Tongue (tissue), 3 donors: ENCODE measurements around the gene ZBTB6. TPM values are rescaled to one million over a fixed set of nuclear protein-coding genes. Genes with fewer than 3 reads are reported as not detected.
"Not testable (repeated sequence)": the region's sequence is repeated elsewhere in the genome, so short reads cannot be mapped to it uniquely, and the experiment has no call there.

ENCODE experiments used
- DNase-seq: peaks from one replicate; pipeline ENCODE4 v3.0.0-alpha.2; 2015
- small RNA-seq: library from RNA; depleted of rRNA; stranded (forward); fragments of <200 nt; gene quantifications from one replicate; pipeline ENCODE3, GENCODE V24; 2014; ENCODE audit warnings: low replicate concordance
- total RNA-seq: library from RNA; depleted of rRNA; stranded (reverse); fragments of >200 nt; gene quantifications from one replicate; pipeline ENCODE4 v1.2.3, GENCODE V29; 2014

The ZBTB6 gene
- total RNA-seq, 1 donor from 2014 or later = 19.2 TPM

- DNase-seq = no peak
Measured at GRCh38 chr9:122923947-122924346, 10.8 kb upstream of the ZBTB6 start.

GRCh38 chr9:122922713-122923112, 9.6 kb upstream of the ZBTB6 start:
- DNase-seq = no peak

DNA sequence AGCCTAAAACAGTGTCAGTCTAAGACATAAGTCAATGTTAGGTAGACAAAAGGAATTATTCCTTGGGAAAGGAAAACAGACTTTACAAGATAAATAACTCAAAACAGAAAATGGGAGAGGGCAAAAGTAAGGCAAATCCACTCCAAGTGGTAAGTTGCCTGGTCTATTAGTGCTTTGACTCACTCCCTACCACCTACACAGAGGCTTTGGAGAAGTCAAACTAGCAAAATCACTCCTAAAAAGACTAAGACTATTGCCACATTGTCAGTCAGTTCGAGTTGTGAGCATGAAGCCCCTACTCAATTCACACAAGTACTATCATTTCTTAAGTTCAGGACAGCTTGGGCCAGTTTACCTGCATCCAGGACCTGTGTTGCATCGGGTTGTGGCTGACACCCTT, 5.2 kb upstream of the ZBTB6 start:
- DNase-seq = no peak

DNA sequence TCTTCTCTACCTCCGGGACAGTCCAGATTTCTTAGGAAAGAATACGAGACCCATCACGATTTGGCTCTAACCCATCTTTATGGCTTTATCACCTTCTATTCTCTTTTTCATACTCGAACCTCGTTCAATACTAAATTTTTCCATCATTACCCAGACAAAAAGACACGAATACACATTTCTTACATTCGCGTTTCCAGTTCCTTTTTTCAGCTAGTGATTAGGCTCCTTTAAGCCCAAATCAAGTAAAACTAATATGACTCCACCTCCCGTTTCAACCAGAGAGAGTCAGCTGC, 506 bp downstream of the ZBTB6 start:
- DNase-seq = no peak

DNA sequence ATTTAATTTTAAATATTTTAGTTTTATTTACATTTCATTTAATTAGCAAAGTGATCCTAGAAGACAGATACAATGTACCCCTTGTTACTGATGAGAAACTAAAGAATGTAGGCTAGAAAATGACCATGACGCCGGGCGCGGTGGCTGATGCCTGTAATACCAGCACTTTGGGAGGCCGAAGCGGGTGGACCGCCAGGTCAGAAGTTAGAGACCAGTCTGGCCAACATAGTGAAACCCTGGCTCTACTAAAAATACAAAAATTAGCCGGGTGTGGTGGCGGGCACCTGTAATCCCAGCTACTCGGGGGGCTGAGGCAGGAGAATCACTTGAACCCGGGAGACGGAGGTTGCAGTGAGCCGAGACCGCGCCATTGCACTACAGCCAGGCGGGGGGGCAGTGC, 7.0 kb downstream of the ZBTB6 start:
- DNase-seq = not testable (repeated sequence)

DNA sequence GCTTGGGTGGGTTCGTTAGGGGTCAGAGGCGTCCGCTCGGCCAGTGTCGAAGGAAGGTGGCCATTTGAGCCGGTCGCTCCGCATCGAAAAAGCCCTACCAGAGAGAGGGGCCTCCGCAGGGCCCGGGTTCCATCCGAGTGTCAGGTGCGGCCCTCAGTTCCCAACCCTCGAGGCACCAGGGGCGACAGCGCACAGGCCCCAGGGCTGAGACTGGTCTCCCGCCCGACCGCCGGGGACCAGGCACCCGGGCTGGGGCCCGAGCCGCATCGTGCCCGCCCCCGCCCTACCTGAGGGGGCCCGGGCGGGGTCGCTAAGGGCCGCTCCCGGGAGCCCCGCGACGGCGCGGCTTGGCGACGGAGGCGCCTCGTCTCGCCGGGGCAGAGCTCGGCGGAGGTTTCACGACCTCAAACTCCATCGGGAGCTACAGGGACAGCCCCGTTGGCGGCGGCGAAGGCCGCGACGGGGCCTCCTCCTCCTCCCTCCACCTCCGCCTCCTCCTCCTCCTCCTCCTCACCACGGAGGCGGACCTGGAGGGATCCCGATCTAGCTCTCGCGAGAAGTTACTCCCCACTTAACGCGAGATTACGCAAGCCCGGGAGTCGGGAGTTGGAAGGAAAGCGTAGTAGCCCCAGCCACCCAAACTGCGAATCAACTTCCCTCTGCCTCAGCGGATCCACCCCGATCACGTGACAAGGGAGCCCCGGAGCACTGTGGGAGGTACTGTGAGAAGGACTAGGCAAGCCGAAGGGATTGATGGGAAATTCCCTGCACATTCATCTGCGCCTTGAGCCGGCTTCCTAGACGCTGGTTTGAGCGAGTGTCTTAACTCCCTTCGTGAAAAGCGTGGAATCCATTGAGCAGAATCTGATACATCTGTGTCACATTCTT, 8.1 kb downstream of the ZBTB6 start, which contains the start of gene RC3H2:
Gene RC3H2 (minus strand): TSS at position 537 of the 888 bp plus-strand sequence. CDS start 7,850 bp downstream, outside the sequence.
- peak; percentile 100 for DNase-seq

- DNase-seq = no peak
Measured at GRCh38 chr9:122904466-122904822, 8.7 kb downstream of the ZBTB6 start.

DNA sequence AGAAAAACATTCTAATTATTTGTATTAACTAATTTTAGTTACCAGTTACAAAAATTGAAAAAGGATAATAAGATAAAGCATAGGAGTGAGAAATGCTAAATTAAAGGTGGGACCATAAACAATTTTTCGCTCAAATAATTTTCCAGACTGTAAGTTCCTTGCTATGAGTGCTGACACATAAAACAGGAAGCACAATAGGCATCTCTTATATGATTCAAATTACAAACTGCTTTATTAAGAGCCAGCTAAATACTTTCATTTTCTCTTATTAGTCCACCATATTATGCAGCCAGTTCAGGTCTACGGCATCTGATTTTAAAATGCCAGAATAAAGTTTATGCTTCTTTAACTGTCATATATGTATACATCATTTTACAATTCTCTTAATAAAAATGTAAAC, 12.3 kb downstream of the ZBTB6 start:
- DNase-seq = no peak

- DNase-seq = no peak
Measured at GRCh38 chr9:122897969-122898368, 15.2 kb downstream of the ZBTB6 start.

DNA sequence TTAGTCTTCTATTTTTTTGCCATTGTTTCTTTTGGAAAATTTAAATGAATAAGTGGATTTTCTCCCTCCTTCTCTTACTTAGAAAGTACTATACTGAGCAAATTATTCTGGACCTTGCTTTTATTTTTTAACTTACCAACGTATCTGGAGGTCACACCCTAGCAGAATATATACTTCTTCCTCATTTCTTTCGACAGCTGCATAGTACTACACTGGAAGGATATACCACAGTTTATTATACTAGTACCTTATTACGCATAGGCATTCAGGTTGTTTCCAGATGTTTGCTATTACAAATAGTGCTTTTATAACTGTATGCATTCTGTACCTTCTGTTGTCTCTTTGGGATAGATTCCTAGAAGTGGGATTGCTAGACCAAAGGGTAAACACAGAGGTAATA, 24.6 kb downstream of the ZBTB6 start:
- no peak for DNase-seq

DNA sequence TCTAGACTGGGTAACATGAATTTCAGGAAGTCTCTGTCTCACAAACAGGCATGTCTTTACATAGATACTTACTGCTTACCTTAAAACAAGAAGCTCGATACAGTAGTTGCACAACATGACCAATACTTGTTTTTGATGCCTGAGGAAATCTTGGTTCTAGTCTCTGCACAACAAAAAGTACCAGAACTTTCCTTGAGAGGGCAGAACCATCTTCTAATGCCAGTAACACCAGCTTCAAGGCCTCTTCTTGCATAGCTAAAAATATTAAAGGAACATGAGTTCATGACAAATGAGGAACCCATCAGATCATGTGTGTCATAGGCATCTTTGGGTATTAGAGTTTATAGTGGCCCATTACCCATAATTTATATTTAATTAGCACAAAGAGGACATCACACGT, 30.0 kb downstream of the ZBTB6 start:
- no peak for DNase-seq

DNA sequence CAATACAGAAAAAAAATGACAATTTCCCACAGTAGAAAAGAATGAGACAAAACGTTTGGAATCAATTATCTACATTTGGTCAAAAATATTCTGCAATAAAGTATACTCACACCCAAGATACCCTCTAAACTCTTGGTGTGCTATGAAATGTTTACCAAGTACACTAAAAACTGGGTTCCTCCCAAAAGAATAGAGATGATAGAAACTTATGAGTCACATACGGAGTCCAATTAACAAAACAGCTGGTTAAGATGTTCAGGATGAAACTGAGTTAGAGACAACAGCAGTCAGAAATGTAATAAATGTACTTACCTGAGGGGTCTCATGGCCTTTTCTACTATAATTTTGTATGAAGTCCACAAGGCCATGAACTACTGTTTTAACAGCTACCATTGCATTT, 33.7 kb downstream of the ZBTB6 start:
- DNase-seq = no peak

- DNase-seq = no peak
Measured at GRCh38 chr9:122875523-122875922, 37.6 kb downstream of the ZBTB6 start.

- not testable (repeated sequence) for DNase-seq
Measured at GRCh38 chr9:122867276-122867675, 45.8 kb downstream of the ZBTB6 start.

DNA sequence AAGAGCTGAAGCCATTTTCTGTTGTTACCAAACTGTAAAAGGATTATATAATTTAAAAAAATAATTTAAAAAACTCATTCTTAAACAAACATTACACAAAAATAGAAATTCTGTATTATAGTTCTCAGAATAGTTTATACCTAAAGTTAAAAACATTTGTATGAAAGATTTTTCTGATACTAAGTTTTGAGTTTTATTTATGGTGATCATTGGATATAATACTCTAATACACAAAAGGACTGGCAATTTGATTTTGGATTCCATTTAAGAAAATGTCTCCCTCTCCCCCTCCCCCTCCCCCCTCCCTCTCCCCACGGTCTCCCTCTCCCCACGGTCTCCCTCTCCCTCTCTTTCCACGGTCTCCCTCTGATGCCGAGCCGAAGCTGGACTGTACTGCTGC, 47.0 kb downstream of the ZBTB6 start:
- DNase-seq = no peak

- DNase-seq = no peak
Measured at GRCh38 chr9:122865300-122865699, 47.8 kb downstream of the ZBTB6 start.

DNA sequence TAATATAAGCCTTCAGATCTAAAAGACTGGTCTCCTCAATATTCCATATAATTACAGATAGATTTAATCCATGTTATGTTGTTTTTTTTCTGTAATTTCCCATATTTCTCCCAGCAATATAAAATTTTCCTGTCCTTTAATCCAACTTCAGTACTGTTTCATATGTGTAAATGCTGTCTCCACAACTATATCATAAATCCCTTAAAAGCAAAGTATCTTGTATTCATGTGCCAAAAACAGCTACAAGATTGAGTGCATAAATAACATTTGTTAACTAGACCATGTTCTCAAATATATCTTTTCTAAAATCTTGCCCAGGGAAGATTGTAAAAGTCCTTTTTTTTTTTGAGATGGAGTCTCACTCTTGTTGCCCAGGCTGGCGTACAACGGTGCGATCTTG, 49.7 kb downstream of the ZBTB6 start:
- DNase-seq = no peak

- no peak for DNase-seq
Measured at GRCh38 chr9:122860319-122861142, 52.6 kb downstream of the ZBTB6 start.

Small RNA genes within 50 kb of the gene (small RNA-seq; reads per million reads assigned to genes)
- gene RNY1P15 (not detected), gene SNORD90 (3,146 reads per million, percentile 99 among the genes with 10 or more reads in this experiment)

Other genes with a start within 250 kb of the ZBTB6 start
- not detected for gene OR1L3, start 238.2 kb downstream of the ZBTB6 start, total RNA-seq
- not detected for gene OR1L4, start 189.3 kb downstream of the ZBTB6 start, total RNA-seq
- gene OR1L6, start 171.0 kb downstream of the ZBTB6 start, total RNA-seq = not detected
- not detected for gene OR5C1, start 124.4 kb downstream of the ZBTB6 start, total RNA-seq
- gene OR1K1, start 113.2 kb downstream of the ZBTB6 start, total RNA-seq = not detected
- 28.8 TPM for gene PDCL, start 84.7 kb downstream of the ZBTB6 start, total RNA-seq
- 55.4 TPM for gene RC3H2, start 8.0 kb downstream of the ZBTB6 start, total RNA-seq
- gene ZBTB26, start 18.2 kb upstream of the ZBTB6 start, total RNA-seq = 8.4 TPM
- 83.2 TPM for gene RABGAP1, start 27.7 kb upstream of the ZBTB6 start, total RNA-seq
- 2.6 TPM for gene GPR21, start 120.3 kb upstream of the ZBTB6 start, total RNA-seq